KOPT-K1 (cell line): ENCODE data around the gene ANO9.
"Not testable (repeated sequence)": the region's sequence is repeated elsewhere in the genome, so short reads cannot be mapped to it uniquely, and the experiment has no call there.

Experiments used
- H3K27ac ChIP-seq: fragments of 200-600 bp; sonication (generic); 2 replicates; pipeline ENCODE4 v1.5.1; 2016; ENCODE audit warnings: antibody characterized with exemption, mild to moderate bottlenecking, low read depth, low read length; ENCODE audit not compliant: poor library complexity, severe bottlenecking
- H3K36me3 ChIP-seq: fragments of 200-600 bp; sonication (generic); 2 replicates; pipeline ENCODE4 v1.5.1; 2017; ENCODE audit warnings: antibody characterized with exemption, mild to moderate bottlenecking, low read length, moderate library complexity; ENCODE audit not compliant: insufficient read depth
- H3K9me3 ChIP-seq: fragments of 200-600 bp; sonication (generic); 2 replicates; pipeline ENCODE4 v1.5.1; 2017; ENCODE audit warnings: antibody characterized with exemption, low read length, mild to moderate bottlenecking; ENCODE audit not compliant: insufficient read depth, poor library complexity, severe bottlenecking

ANO9 gene

DNA sequence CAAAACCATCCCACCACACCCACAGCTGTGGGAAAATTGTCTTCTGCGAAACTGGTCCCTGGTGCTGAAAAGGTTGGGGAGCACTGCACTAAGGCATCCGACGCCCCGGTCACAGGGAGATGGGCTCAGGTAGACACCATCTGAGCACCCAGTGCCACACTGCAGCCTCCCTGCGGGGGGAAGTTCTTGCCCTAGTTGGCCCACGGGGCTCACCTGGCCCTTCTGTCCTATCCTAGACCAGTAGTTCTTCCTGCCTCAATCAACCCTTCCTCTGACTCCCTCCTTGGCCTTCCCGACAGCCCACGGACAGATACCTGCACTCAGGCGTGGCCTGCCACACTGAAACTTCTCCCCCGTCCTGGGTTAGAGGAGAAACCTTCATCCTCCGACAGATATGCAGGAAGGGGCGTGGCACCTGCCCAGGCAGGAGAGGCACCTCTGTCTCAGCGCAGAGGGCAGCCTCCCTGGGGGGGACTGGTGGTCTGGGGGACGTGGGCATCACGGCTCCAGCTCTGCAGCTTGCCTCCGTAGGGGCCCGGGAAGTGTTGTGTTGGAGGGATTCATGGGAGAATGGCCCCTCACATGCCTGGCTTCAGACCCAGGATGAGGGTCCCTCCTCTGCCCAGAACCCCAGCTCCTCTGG is 4.5 kb downstream of the ANO9 start:
- no peak overlapping the region for H3K27ac ChIP-seq
- H3K36me3 ChIP-seq, result no peaks in the 10 kb centered on the region
- no peaks in the 10 kb centered on the region for H3K9me3 ChIP-seq

DNA sequence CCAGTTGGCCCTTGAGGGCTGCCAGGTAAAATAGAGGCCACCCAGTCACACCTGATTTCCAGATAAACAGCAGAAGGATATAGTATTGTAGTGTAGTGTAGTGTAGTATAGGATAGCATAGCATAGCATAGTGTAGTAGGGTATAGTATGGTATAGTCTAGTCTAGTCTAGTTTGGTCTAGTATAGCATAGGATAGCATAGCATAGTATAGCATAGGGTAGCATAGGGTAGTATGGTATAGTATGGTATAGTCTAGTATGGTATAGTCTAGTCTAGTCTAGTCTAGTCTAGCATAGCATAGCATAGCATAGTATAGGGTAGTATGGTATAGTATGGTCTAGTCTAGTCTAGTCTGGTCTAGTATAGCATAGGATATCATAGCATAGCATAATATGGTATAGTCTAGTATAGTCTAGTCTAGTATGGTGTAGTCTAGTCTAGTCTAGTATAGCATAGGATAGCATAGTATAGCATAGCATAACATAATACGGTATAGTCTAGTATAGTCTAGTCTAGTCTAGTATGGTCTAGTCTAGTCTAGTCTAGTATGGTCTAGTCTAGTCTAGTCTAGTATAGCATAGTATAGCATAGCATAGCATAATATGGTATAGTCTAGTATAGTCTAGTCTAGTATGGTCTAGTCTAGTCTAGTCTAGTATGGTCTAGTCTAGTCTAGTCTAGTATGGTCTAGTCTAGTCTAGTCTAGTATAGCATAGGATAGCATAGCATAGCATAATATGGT is 6.6 kb downstream of the ANO9 start:
- not testable (repeated sequence) for H3K36me3 ChIP-seq, H3K9me3 ChIP-seq, H3K27ac ChIP-seq

DNA sequence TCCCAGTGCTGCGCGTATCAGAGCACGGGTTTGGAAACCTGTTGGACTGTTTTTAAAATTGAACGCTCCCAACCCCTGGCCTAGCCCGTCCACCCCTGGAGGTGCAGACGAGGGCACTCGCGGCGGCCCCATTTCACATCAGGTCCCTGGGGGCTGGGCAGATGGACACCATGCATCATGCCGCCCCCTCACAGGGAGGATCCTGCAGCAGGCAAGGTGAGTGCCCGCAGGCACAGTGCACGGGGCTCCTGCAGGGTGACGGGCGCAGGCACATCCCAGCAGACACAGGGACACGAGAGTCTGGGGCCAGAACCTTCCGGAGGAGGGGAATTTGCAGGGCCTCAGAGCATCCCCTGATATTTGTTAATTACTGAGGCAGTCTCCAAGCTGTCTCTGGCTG is 7.3 kb downstream of the ANO9 start:
- Histone ChIP-seq H3K36me3 (no peaks in the 10 kb centered on the region), H3K9me3 (no peaks in the 10 kb centered on the region), H3K27ac (no peak overlapping the region)

DNA sequence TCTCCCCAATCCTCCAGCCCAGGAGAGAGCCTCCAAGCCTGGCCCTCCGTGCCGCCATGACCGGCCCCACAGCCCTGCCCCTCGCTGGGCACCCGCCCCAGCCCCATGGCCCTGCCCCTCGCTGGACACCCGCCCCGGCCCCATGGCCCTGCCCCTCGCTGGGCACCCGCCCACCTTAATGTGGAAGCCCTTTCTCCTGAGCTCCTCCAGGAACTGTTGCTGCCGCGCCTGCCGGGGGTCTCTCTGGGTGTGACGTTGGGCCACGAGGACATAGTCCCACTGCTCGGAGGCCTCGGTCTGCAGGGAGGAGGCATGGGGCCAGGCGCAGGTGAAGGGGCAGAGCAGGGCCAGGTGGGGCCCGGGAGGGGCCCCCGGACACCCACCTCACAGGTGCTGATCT is 8.2 kb downstream of the ANO9 start:
- H3K9me3 ChIP-seq, result no peaks in the 10 kb centered on the region
- H3K27ac ChIP-seq, result no peak overlapping the region
- H3K36me3 ChIP-seq, result no peaks in the 10 kb centered on the region

DNA sequence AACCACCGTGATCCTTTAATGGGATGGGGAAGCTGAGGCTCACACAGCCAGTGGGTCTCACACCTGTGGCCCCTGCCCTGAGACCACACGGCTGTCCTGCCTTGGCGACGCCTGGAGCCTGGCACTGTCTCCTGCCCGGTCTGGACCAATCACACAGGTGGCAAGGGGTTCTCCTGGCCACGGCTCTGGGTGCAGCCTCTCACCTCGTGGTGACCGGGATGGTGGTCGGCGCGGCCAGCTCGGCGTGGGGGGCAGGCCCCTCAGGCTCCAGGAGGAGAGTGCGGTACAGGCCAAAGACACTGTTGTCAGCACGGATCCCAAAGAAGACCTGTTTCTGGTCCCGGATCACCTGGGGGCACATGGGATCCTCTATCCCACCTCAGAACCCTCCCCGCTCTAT is 8.7 kb downstream of the ANO9 start:
- Histone ChIP-seq H3K27ac (no peak overlapping the region), H3K9me3 (no peaks in the 10 kb centered on the region), H3K36me3 (no peaks in the 10 kb centered on the region)

DNA sequence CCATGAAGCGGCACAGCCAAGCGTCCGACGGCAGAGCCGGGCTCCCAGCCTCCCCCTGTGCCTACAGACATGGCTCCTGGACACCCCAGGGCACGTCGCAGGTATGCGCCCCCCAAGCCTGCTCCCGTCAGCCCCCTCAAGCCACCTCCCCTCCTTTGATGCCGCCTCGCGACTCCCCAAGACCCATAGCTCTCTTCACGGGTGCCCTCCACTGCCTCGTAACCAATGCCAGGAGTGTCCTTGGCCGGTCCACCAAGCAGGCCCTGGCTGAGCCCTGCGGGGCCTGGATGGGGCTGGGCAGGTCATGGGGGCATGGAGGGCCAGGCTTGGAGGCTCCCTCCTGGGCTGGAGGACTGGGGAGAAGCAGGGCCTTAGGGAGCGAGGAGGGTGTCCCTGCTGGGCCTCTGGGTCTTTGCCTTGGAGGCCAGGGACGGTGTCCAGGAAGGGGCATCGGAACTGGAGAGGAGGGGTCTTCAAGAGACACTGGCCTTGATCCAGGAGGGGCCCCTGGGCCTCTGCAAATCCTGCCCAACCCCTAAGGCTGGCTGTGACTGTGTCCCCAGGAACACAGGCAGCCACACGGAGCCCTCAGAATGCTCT is 9.2 kb downstream of the ANO9 start:
- no peaks in the 10 kb centered on the region for H3K9me3 ChIP-seq
- H3K27ac ChIP-seq, result no peak overlapping the region
- H3K36me3 ChIP-seq, result no peaks in the 10 kb centered on the region

DNA sequence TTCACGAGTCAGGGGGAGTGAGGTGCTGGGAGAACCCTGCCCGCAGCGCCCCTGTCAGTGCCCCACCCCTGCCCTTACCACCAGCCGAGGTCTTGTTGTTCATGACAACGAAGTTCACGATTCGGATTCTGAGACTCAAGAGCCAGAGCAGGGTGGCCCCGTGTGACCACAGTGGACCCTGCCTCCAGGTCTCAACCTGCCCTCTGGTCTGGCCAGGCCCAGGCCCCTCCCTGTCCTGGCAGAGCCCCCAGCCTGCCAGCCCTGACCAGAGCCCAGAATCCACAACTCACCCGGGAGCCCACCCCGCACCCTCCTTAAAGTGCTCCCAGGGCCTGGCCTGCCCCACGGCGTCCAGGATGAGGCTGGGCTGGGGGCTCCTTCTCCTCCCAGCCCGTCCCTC is 9.9 kb downstream of the ANO9 start:
- H3K36me3 ChIP-seq, result no peaks in the 10 kb centered on the region
- H3K27ac ChIP-seq, result no peak overlapping the region
- no peaks in the 10 kb centered on the region for H3K9me3 ChIP-seq

DNA sequence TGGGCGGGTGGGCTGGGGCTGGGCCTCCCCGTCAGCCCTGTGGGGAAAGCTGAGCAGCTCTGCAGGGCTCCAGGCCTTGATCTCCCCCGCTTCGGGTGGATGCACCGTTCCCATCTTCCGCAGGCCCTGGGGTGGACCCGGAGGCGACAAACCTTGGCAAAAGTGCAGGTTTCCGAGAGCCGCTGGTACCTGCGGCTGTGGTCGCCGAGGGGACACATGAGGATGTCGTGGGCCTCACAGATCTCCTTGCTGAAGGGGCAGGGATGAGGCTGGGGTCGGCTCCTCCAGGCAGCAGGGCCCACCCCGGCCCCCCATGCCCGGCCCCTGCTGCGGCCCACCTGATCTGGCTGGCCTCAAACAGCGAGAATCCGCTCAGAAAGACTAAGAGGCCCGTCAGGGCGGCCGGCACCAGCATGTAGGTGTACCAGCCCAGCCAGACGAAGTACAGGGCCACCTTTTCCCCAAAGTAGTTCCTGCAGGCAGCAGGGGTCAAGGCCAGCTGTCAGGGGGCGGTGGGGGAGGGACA is 11.8 kb downstream of the ANO9 start:
- no peak overlapping the region for H3K27ac ChIP-seq
- no peaks in the 10 kb centered on the region for H3K36me3 ChIP-seq
- no peaks in the 10 kb centered on the region for H3K9me3 ChIP-seq

DNA sequence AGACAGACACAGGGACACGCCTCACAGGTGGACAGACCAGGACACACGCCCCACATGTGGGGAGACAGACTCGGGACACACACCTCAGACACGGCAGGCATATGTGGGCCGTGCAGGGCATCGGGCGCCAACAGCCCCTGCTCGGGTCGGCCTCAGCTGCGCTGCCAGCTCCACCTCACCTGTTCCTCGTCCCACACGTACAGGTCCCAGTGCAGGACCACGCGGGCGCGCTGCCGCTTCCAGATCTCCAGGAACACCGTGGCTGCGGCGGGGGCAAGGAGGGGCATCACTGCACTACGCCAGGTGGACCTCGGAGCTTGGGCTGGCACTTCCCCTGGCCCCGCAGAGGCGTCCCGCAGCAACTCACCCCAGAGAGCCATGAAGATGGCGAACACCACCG is 12.4 kb downstream of the ANO9 start:
- Histone ChIP-seq H3K36me3 (no peaks in the 10 kb centered on the region), H3K9me3 (no peaks in the 10 kb centered on the region), H3K27ac (no peak overlapping the region)

DNA sequence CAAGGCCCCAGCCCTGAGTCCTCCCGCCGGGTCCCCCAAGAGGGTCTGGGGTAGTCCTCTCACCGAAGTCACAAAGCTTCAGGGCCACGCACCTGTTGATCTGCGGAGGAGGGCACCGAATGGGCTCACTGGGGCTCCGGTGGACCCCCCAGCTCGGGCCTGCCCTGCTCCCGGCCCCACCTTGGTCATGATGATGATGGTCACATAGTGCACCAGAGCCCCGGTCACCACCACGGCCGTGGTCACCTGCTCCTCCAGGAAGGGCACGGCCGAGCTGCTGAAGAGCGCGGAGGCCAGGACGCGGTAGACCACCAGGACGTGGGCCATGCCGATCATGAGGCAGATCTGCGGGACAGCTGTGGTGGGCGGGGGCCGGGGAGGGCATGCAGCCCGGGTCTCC is 13.5 kb downstream of the ANO9 start:
- Histone ChIP-seq H3K9me3 (no peaks in the 10 kb centered on the region), H3K36me3 (no peaks in the 10 kb centered on the region), H3K27ac (no peak overlapping the region)

DNA sequence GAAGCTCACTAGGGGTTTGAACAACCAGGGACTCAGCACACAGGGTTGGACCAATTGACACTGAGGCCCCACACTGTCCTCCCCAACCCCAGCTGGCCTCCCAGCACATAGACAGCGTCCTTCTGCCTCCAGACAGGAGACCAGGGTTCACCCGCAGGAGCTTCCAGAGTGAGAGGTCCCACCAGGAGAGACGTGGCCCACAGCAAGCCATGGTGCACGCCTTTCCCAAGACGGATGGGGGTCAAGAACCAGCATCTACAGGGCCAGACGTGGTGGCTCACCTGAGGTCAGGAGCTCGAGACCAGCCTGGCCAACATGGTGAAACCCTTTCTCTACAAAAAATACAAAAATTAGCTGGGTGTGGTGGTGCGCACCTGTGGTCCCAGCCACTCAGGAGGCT is 15.0 kb downstream of the ANO9 start:
- Histone ChIP-seq H3K27ac (no peak overlapping the region), H3K36me3 (no peaks in the 10 kb centered on the region), H3K9me3 (no peaks in the 10 kb centered on the region)

DNA sequence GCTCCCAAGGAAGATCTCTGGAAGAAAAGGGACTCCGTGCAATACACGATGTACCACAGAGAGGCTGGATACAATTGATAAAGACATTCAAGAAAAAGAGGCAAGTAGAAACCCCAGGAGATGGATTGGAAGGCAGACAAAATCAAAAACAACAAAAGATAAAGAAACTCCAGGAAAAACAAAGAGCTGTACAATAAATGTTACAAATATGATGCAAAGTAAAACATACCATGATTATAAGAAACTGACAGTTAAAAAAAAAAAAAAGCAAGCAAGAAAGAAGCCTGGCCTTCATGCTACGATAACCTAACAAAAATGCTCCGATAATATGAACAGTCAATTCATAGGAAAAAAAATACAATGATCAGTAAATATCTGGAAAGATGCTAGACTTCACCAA is 16.5 kb downstream of the ANO9 start:
- no peaks in the 10 kb centered on the region for H3K36me3 ChIP-seq
- no peaks in the 10 kb centered on the region for H3K9me3 ChIP-seq
- no peak overlapping the region for H3K27ac ChIP-seq

DNA sequence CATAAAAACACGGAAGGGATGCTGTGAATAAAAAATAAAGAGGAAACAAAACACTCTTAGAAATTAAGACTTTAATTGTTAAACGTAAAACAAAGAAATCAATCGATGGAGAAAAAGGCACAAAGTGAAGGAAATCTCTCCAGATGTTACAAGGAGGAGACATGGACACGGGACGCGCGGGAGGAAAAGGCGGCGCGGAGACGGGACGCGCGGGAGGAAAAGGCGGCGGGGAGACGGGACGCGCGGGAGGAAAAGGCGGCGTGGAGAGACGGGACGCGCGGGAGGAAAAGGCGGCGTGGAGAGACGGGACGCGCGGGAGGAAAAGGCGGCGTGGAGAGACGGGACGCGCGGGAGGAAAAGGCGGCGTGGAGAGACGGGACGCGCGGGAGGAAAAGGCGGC is 17.0 kb downstream of the ANO9 start:
- H3K27ac ChIP-seq, H3K9me3 ChIP-seq, H3K36me3 ChIP-seq: not testable (repeated sequence)

DNA sequence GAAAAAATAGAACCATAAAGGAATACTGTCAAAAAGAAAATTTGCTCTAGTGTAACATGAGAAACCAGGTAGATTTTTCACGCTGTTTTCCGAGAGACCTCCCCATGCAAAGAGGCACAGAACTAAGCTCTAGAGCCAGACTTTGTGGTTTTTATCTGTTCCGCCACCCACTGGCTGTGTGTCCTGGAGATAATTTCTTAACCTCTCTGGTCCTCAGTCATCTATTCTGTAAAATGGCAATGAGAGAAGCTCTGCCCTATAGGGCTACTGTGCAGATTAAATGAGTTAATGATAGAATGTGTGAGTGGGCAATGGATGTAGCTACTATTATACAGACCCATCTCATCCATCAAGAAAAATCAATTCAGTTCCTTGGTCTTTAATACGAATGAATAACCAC is 17.6 kb downstream of the ANO9 start:
- H3K27ac ChIP-seq, result no peak overlapping the region

DNA sequence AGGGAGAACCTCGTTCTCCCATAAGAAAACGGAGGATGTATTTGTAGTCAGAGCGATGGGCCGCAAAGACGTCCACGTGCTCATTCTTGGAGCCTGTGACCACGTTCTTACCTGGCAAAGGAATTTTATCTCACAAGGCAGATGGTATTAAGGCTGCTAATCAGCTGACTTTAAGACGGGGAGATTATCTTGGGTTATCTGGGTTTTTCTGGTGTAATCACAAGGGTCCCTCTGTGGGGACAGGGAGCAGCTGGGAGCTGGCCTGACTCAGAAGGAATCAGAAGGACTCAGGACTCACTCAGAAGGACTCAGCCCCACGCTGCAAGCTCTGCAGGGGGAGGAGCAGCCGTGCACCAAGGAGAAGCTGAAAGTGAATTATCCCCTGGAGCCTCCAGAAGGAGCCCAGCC is 19.6 kb downstream of the ANO9 start:
- Histone ChIP-seq H3K9me3 (no peaks in the 10 kb centered on the region), H3K36me3 (no peaks in the 10 kb centered on the region), H3K27ac (no peak overlapping the region)

More for the DNA sequence above, 17.6 kb downstream of the ANO9 start:
- Histone ChIP-seq H3K36me3 (no peaks in the 10 kb centered on the region), H3K9me3 (no peaks in the 10 kb centered on the region)

DNA sequence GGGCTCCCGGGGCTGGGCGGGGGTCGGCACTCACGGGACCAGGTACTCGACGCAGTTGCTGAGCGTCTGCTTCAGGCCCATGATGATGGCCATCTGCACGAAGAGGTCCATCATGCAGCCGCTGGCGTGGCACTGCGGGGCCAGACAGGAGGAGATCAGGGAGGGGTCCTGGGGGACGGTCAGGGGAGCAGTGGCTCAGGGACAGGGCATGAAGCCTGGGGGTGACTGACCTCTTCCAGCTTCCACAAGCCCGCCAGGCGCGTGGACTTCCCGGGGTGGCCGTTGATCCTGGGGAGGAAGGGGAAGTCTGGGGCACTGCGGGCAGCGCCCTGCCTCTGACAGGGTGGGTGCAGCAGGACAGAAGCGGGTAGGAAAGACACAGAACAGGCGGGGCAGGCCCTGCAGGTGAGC is 20.9 kb downstream of the ANO9 start:
- H3K36me3 ChIP-seq, result no peaks in the 10 kb centered on the region
- H3K9me3 ChIP-seq, result no peaks in the 10 kb centered on the region
- H3K27ac ChIP-seq, result no peak overlapping the region
